ENCODE data around the gene DEUP1. TPM values are rescaled to one million over a fixed set of nuclear protein-coding genes. Genes with fewer than 3 reads are reported as not detected.

DEUP1 gene
- total and polyA plus RNA-seq, 9 of the 15 experiments (the other 6 are each of a cell fraction or from before 2014, with no cell fraction given): 1.4 to 10.9 (median 9.3) TPM

DNA sequence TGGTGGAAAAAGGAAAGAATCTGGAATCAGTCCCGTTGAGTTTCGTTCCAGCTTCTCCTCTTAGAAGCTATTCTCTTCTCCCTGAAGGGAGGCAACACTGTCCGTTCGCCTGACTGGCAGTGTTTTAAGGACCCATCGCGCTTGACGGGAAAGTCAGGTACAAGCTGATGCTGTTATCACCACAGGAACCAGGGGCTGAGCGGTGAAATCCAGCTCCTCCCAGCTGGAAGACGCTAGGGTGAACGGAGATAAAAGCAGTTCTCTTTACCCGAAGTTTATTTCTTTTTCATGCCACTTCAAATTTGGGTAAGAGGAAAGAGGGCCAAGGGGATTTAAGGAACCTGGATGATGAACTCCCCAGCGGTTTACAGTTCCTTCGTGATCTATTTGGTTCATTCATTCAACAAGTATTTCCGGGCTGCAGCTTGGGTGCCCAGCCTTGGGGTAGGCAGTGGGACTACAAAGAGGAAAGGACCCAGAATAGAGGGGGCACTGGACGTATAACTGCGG, 551 bp upstream of the DEUP1 start (continued):
- TF ChIP-seq, protein P1, sequence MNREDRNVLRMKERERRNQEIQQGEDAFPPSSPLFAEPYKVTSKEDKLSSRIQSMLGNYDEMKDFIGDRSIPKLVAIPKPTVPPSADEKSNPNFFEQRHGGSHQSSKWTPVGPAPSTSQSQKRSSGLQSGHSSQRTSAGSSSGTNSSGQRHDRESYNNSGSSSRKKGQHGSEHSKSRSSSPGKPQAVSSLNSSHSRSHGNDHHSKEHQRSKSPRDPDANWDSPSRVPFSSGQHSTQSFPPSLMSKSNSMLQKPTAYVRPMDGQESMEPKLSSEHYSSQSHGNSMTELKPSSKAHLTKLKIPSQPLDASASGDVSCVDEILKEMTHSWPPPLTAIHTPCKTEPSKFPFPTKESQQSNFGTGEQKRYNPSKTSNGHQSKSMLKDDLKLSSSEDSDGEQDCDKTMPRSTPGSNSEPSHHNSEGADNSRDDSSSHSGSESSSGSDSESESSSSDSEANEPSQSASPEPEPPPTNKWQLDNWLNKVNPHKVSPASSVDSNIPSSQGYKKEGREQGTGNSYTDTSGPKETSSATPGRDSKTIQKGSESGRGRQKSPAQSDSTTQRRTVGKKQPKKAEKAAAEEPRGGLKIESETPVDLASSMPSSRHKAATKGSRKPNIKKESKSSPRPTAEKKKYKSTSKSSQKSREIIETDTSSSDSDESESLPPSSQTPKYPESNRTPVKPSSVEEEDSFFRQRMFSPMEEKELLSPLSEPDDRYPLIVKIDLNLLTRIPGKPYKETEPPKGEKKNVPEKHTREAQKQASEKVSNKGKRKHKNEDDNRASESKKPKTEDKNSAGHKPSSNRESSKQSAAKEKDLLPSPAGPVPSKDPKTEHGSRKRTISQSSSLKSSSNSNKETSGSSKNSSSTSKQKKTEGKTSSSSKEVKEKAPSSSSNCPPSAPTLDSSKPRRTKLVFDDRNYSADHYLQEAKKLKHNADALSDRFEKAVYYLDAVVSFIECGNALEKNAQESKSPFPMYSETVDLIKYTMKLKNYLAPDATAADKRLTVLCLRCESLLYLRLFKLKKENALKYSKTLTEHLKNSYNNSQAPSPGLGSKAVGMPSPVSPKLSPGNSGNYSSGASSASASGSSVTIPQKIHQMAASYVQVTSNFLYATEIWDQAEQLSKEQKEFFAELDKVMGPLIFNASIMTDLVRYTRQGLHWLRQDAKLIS (CRISPR knock-in tag; IDR thresholded peaks at IDR 0.05): no peak
- no peak for TF ChIP-seq TAF7 (tag; IDR thresholded peaks at IDR 0.05)
- no peak for TF ChIP-seq ZNF589 (CRISPR knock-in tag; IDR thresholded peaks at IDR 0.05; ENCODE audit: low read depth)
- TF ChIP-seq MTA2 (IDR thresholded peaks at IDR 0.05; ENCODE audit: low read depth): no peak
- TF ChIP-seq, protein P2, sequence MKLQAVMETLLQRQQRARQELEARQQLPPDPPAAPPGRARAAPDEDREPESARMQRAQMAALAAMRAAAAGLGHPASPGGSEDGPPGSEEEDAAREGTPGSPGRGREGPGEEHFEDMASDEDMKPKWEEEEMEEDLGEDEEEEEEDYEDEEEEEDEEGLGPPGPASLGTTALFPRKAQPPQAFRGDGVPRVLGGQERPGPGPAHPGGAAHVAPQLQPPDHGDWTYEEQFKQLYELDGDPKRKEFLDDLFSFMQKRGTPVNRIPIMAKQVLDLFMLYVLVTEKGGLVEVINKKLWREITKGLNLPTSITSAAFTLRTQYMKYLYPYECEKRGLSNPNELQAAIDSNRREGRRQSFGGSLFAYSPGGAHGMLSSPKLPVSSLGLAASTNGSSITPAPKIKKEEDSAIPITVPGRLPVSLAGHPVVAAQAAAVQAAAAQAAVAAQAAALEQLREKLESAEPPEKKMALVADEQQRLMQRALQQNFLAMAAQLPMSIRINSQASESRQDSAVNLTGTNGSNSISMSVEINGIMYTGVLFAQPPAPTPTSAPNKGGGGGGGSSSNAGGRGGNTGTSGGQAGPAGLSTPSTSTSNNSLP (IDR thresholded peaks at IDR 0.05; ENCODE audit: borderline replicate concordance, low read depth, low read length): no peak
- TF ChIP-seq, protein P3, sequence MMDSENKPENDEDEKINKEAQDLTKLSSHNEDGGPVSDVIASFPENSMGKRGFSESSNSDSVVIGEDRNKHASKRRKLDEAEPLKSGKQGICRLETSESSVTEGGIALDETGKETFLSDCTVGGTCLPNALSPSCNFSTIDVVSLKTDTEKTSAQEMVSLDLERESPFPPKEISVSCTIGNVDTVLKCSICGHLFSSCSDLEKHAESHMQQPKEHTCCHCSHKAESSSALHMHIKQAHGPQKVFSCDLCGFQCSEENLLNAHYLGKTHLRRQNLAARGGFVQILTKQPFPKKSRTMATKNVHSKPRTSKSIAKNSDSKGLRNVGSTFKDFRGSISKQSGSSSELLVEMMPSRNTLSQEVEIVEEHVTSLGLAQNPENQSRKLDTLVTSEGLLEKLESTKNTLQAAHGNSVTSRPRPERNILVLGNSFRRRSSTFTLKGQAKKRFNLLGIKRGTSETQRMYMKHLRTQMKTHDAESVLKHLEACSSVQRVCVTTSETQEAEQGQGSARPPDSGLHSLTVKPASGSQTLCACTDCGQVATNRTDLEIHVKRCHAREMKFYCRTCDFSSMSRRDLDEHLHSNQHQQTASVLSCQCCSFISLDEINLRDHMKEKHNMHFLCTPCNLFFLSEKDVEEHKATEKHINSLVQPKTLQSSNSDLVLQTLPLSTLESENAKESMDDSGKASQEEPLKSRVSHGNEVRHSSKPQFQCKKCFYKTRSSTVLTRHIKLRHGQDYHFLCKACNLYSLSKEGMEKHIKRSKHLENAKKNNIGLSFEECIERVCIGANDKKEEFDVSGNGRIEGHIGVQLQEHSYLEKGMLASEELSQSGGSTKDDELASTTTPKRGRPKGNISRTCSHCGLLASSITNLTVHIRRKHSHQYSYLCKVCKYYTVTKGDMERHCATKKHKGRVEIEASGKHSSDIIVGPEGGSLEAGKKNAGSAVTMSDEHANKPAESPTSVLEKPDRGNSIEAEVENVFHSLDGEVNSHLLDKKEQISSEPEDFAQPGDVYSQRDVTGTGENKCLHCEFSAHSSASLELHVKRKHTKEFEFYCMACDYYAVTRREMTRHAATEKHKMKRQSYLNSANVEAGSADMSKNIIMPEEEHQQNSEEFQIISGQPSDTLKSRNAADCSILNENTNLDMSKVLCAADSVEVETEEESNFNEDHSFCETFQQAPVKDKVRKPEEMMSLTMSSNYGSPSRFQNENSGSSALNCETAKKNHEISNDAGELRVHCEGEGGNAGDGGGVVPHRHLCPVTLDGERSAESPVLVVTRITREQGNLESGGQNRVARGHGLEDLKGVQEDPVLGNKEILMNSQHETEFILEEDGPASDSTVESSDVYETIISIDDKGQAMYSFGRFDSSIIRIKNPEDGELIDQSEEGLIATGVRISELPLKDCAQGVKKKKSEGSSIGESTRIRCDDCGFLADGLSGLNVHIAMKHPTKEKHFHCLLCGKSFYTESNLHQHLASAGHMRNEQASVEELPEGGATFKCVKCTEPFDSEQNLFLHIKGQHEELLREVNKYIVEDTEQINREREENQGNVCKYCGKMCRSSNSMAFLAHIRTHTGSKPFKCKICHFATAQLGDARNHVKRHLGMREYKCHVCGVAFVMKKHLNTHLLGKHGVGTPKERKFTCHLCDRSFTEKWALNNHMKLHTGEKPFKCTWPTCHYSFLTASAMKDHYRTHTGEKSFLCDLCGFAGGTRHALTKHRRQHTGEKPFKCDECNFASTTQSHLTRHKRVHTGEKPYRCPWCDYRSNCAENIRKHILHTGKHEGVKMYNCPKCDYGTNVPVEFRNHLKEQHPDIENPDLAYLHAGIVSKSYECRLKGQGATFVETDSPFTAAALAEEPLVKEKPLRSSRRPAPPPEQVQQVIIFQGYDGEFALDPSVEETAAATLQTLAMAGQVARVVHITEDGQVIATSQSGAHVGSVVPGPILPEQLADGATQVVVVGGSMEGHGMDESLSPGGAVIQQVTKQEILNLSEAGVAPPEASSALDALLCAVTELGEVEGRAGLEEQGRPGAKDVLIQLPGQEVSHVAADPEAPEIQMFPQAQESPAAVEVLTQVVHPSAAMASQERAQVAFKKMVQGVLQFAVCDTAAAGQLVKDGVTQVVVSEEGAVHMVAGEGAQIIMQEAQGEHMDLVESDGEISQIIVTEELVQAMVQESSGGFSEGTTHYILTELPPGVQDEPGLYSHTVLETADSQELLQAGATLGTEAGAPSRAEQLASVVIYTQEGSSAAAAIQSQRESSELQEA (IDR thresholded peaks at IDR 0.05; ENCODE audit: low read depth): no peak
- TF ChIP-seq, protein P4, sequence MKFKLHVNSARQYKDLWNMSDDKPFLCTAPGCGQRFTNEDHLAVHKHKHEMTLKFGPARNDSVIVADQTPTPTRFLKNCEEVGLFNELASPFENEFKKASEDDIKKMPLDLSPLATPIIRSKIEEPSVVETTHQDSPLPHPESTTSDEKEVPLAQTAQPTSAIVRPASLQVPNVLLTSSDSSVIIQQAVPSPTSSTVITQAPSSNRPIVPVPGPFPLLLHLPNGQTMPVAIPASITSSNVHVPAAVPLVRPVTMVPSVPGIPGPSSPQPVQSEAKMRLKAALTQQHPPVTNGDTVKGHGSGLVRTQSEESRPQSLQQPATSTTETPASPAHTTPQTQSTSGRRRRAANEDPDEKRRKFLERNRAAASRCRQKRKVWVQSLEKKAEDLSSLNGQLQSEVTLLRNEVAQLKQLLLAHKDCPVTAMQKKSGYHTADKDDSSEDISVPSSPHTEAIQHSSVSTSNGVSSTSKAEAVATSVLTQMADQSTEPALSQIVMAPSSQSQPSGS (CRISPR knock-in tag; IDR thresholded peaks at IDR 0.05): no peak
- TF ChIP-seq, protein P5, sequence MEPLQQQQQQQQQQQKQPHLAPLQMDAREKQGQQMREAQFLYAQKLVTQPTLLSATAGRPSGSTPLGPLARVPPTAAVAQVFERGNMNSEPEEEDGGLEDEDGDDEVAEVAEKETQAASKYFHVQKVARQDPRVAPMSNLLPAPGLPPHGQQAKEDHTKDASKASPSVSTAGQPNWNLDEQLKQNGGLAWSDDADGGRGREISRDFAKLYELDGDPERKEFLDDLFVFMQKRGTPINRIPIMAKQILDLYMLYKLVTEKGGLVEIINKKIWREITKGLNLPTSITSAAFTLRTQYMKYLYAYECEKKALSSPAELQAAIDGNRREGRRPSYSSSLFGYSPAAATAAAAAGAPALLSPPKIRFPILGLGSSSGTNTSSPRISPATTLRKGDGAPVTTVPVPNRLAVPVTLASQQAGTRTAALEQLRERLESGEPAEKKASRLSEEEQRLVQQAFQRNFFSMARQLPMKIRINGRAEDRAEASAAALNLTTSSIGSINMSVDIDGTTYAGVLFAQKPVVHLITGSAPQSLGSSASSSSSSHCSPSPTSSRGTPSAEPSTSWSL (CRISPR knock-in tag; IDR thresholded peaks at IDR 0.05; ENCODE audit: borderline replicate concordance): no peak
- TF ChIP-seq, protein P6, sequence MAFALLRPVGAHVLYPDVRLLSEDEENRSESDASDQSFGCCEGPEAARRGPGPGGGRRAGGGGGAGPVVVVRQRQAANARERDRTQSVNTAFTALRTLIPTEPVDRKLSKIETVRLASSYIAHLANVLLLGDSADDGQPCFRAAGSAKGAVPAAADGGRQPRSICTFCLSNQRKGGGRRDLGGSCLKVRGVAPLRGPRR (CRISPR knock-in tag; IDR thresholded peaks at IDR 0.05): no peak
